OCI-LY7 (cell line): Measurements from ENCODE around the gene MPC2. TPM values are rescaled to one million over a fixed set of nuclear protein-coding genes. Genes with fewer than 3 reads are reported as not detected.

ENCODE experiments used
- BruUV-seq: library from RNA; stranded (reverse); fragments of 400-500 nt; replicated peaks from 2 replicates; lab custom pipeline; 2021; lab: Mats Ljungman, UMichigan
- CTCF ChIA-PET: fragments of 300-600 bp; sonication (Branson Sonifier 250); formaldehyde crosslinking; loops from one replicate; lab custom pipeline; 2022; ENCODE audit warnings: antibody characterized with exemption; ENCODE audit not compliant: unreplicated experiment; lab: Charles Lee
- POLR2A ChIA-PET: fragments of 300-600 bp; sonication (Branson Sonifier 250); formaldehyde crosslinking; loops from one replicate; lab custom pipeline; 2022; ENCODE audit warnings: antibody characterized with exemption; lab: Charles Lee
- DNase-seq: peaks from one replicate; pipeline ENCODE4 v3.0.0-alpha.2; 2015; ENCODE audit warnings: low spot score
- H2AFZ ChIP-seq: fragments of 200-600 bp; sonication (generic), shearing (Covaris generic); 2 replicates; pipeline ENCODE4 v1.6.1; 2014; ENCODE audit warnings: mild to moderate bottlenecking, antibody characterized with exemption, low read length, moderate library complexity
- H3K27ac ChIP-seq: fragments of 200-600 bp; sonication (generic); 2 replicates; pipeline ENCODE4 v1.5.1; 2014; ENCODE audit warnings: mixed run types, low read depth, mild to moderate bottlenecking, moderate library complexity, low read length, inconsistent platforms; ENCODE audit not compliant: poor library complexity, severe bottlenecking
- H3K36me3 ChIP-seq: fragments of 200-600 bp; sonication (generic); 2 replicates; pipeline ENCODE4 v1.6.1; 2014; ENCODE audit warnings: mild to moderate bottlenecking, antibody characterized with exemption, low read length, moderate library complexity, mixed read lengths; ENCODE audit not compliant: insufficient read depth
- H3K4me1 ChIP-seq: fragments of 200-600 bp; sonication (generic); 2 replicates; pipeline ENCODE4 v1.5.1; 2014; ENCODE audit warnings: mild to moderate bottlenecking, low read length; ENCODE audit not compliant: insufficient read depth, poor library complexity, severe bottlenecking
- H3K4me2 ChIP-seq: fragments of 200-600 bp; sonication (generic); 2 replicates; pipeline ENCODE4 v1.6.1; 2014; ENCODE audit warnings: mild to moderate bottlenecking, low read length
- H3K4me3 ChIP-seq: fragments of 200-600 bp; sonication (generic); 2 replicates; pipeline ENCODE4 v1.5.1; 2014; ENCODE audit warnings: mild to moderate bottlenecking, low read depth, low read length; ENCODE audit not compliant: poor library complexity, severe bottlenecking
- H3K79me2 ChIP-seq: fragments of 200-600 bp; sonication (generic); 2 replicates; pipeline ENCODE4 v1.6.1; 2016; ENCODE audit warnings: low read depth, mild to moderate bottlenecking, low read length, moderate library complexity, mixed read lengths; ENCODE audit not compliant: insufficient read depth
- H3K9me2 ChIP-seq: fragments of 200-600 bp; sonication (generic); 2 replicates; pipeline ENCODE4 v1.6.1; 2016; ENCODE audit warnings: mild to moderate bottlenecking, low read length, mixed read lengths; ENCODE audit not compliant: insufficient read depth
- H3K9me3 ChIP-seq: fragments of 200-600 bp; sonication (generic); 2 replicates; pipeline ENCODE4 v1.6.1; 2014; ENCODE audit warnings: mild to moderate bottlenecking, mixed run types, low read length, mixed read lengths
- H4K20me1 ChIP-seq: fragments of 200-600 bp; sonication (generic); 2 replicates; pipeline ENCODE4 v1.6.1; 2014; ENCODE audit warnings: mild to moderate bottlenecking, antibody characterized with exemption, low read length, moderate library complexity, mixed read lengths; ENCODE audit not compliant: insufficient read depth
- EZH2phosphoT487 ChIP-seq: fragments of 200-600 bp; sonication (generic); IDR thresholded peaks from 2 replicates; pipeline ENCODE4 v1.6.1; 2018; ENCODE audit warnings: low read depth, borderline replicate concordance, mild to moderate bottlenecking, mixed run types, antibody characterized with exemption, low read length, moderate library complexity, mixed read lengths
- intact Hi-C: fragments of 100-400 bp; cut with micrococcal nuclease; formaldehyde crosslinking; loops from one replicate; pipeline ENCODE4 v1.10.0; 2022; ENCODE audit not compliant: unreplicated experiment
- total RNA-seq, 2 experiments: library from RNA; depleted of rRNA in 1 of 2; stranded (reverse); fragments of >200 nt in 1 of 2; shearing (Covaris generic) in 1 of 2; gene quantifications; 2 replicates each; pipeline ENCODE4 v1.2.3, GENCODE V29; 2014 to 2022
- TF ChIP-seq, protein P1 (sequence below): fragments of 200-600 bp; sonication (generic); conservative IDR thresholded peaks from 2 replicates; pipeline ENCODE4 v1.5.1; 2014; ENCODE audit warnings: mild to moderate bottlenecking, antibody characterized with exemption, low read length, moderate library complexity, mixed read lengths

Gene MPC2
- total RNA-seq, 2 experiments from 2014 or later, result 19.4 to 56.4 TPM

DNA sequence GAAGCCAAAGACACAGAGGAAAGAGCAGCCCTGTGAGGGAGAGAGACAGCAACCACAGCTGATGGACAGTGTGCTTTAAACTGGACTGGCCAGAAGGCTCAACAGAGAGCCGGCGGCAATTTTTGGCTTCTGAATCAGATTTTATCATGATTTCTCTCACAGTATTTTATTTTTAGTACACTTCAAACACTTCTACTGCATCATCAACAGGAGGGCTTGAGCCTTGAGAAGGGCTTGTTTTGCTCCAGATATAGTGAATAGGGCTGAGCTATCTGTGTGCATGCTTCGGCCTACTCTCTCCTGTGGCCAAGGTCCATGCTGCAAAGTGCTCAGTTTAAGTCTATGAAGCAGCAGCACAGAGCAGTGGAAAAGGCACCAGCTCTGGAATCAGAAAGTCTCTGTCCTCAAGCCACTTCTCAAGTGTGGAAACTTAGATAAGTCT lies 56.3 kb downstream of the MPC2 start:
- no peak for DNase-seq
- H3K4me2 ChIP-seq, result no peak overlapping the region
- BruUV-seq, result no TSS peak
- TF ChIP-seq, protein P1, sequence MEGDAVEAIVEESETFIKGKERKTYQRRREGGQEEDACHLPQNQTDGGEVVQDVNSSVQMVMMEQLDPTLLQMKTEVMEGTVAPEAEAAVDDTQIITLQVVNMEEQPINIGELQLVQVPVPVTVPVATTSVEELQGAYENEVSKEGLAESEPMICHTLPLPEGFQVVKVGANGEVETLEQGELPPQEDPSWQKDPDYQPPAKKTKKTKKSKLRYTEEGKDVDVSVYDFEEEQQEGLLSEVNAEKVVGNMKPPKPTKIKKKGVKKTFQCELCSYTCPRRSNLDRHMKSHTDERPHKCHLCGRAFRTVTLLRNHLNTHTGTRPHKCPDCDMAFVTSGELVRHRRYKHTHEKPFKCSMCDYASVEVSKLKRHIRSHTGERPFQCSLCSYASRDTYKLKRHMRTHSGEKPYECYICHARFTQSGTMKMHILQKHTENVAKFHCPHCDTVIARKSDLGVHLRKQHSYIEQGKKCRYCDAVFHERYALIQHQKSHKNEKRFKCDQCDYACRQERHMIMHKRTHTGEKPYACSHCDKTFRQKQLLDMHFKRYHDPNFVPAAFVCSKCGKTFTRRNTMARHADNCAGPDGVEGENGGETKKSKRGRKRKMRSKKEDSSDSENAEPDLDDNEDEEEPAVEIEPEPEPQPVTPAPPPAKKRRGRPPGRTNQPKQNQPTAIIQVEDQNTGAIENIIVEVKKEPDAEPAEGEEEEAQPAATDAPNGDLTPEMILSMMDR, result no peak
- no peak for TF ChIP-seq EZH2phosphoT487
- H3K27ac ChIP-seq, result no peak overlapping the region
- H3K9me3 ChIP-seq, result no peaks in the 10 kb centered on the region
- ChIA-PET CTCF (no interaction called here), POLR2A (interaction anchor here (2.1 kb wide), 1 partner anchor 9 kb away, joined by 7 read pairs; no protein-coding TSS in a partner anchor)
- no peak overlapping the region for H3K4me3 ChIP-seq
- H2AFZ ChIP-seq, result no peak overlapping the region
- intact Hi-C loops, result no loop called here
- H3K36me3 ChIP-seq, result no peaks in the 10 kb centered on the region
- no peaks in the 10 kb centered on the region for H3K9me2 ChIP-seq
- no peaks in the 10 kb centered on the region for H4K20me1 ChIP-seq
- no peaks in the 10 kb centered on the region for H3K4me1 ChIP-seq
- no peaks in the 10 kb centered on the region for H3K79me2 ChIP-seq

DNA sequence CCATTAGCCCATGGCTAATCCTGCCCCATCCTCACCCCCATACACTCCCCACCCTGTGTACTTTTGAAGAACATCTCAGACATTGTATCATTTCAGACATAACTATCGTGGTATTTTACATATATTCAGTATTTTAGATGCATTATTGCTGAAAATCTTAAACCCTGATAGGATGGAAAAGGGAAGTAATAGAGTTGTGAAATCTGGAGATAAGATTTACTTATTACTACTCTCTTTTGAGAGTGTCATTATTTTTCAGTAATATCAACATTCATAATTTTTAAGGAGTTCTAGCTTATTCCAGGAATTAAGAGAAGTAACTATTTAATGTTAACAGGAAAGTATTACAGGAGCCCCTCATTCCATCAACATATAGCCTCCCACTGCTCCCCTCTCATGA lies 57.4 kb downstream of the MPC2 start:
- Histone ChIP-seq H3K36me3 (no peaks in the 10 kb centered on the region), H3K4me1 (no peaks in the 10 kb centered on the region), H2AFZ (no peak overlapping the region), H3K27ac (no peak overlapping the region), H4K20me1 (no peaks in the 10 kb centered on the region), H3K9me2 (no peaks in the 10 kb centered on the region), H3K4me3 (no peak overlapping the region), H3K79me2 (no peaks in the 10 kb centered on the region), H3K9me3 (no peaks in the 10 kb centered on the region), H3K4me2 (no peak overlapping the region)
- ChIA-PET CTCF (no interaction called here), POLR2A (no interaction called here)
- intact Hi-C loops, result no loop called here
- BruUV-seq, result no TSS peak
- no peak for TF ChIP-seq EZH2phosphoT487
- TF ChIP-seq, protein P1, result no peak
- DNase-seq, result no peak

DNA sequence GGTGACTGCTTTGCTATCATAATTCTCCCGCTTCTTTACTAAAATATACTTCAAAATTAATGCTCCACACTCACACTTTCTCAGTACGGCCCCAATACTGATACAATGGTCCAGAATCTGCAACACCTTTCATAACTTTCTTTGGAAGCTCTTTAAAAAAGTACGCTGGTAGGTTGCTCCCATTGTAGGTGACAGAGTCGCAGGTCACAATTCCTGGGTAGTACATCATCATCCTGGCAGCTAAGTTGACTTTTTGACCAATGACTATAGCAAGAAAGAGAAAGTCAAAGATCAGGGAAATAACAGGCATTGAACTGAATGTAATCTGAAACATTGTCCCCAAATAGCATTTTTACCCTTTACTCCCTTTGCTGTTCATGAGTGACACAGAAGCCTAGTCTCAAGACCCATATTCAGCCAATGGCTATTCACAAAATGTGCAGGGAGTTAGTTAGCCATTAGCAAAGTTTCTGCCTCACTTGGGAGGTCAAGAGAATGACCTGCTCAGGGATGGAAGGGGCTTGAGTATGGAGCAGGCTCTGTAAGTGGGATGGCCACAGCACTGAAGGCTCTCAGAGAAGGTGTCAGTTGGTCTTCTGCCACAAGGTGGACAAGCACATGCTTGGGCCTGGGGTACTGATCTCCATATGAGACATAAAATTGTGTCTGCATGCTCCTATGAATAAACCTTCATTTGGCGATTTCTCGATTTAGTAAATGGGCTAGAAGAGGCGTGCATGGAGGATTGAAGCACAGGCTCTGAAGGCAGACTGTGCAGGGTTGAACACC lies 58.3 kb downstream of the MPC2 start:
- Histone ChIP-seq H3K4me1 (no peaks in the 10 kb centered on the region), H3K9me3 (no peaks in the 10 kb centered on the region), H4K20me1 (no peaks in the 10 kb centered on the region), H3K4me2 (no peak overlapping the region), H3K9me2 (0 out of 2 replicates have a peak, but pooled peaks cover 1% of the 10 kb centered on the region), H3K79me2 (no peaks in the 10 kb centered on the region), H2AFZ (no peak overlapping the region), H3K27ac (no peak overlapping the region), H3K4me3 (no peak overlapping the region), H3K36me3 (no peaks in the 10 kb centered on the region)
- DNase-seq, result no peak
- ChIA-PET CTCF (no interaction called here), POLR2A (no interaction called here)
- intact Hi-C loops, result no loop called here
- TF ChIP-seq, protein P1, result no peak
- no peak for TF ChIP-seq EZH2phosphoT487
- no TSS peak for BruUV-seq
